H9 (cell line): ENCODE results near the gene PLOD1. TPM values are rescaled to one million over a fixed set of nuclear protein-coding genes. Genes with fewer than 3 reads are reported as not detected.

Source experiments
- DNase-seq: peaks from one replicate; pipeline ENCODE4 v3.0.0-alpha.2; 2017
- H2AFZ ChIP-seq: one replicate; pipeline ENCODE4 v1.6.1; 2013; ENCODE audit warnings: mild to moderate bottlenecking, low read length, control low read depth, moderate library complexity
- H2AK5ac ChIP-seq: 2 replicates; pipeline ENCODE4 v1.6.1; 2013; ENCODE audit warnings: low read length, control low read depth, mixed read lengths; ENCODE audit not compliant: insufficient read length
- H2BK120ac ChIP-seq: one replicate; pipeline ENCODE4 v1.6.1; 2013; ENCODE audit warnings: low read depth, mild to moderate bottlenecking, low read length, control low read depth, inconsistent platforms; ENCODE audit not compliant: poor library complexity, severe bottlenecking
- H2BK12ac ChIP-seq: 2 replicates; pipeline ENCODE4 v1.6.1; 2013; ENCODE audit warnings: low read length, control low read depth, mixed read lengths, low read depth; ENCODE audit not compliant: insufficient read length
- H2BK15ac ChIP-seq: 2 replicates; pipeline ENCODE4 v1.6.1; 2013; ENCODE audit warnings: low read depth, low read length, control low read depth
- H2BK20ac ChIP-seq: one replicate; pipeline ENCODE4 v1.6.1; 2013; ENCODE audit warnings: low read depth, mild to moderate bottlenecking, low read length, control low read depth, inconsistent platforms; ENCODE audit not compliant: poor library complexity, severe bottlenecking
- H2BK5ac ChIP-seq: 2 replicates; pipeline ENCODE4 v1.6.1; 2013; ENCODE audit warnings: low read length, control low read depth, mixed read lengths; ENCODE audit not compliant: insufficient read length
- H3K14ac ChIP-seq: 2 replicates; pipeline ENCODE4 v1.6.1; 2013; ENCODE audit warnings: low read length, control low read depth; ENCODE audit not compliant: insufficient read depth
- H3K18ac ChIP-seq: 2 replicates; pipeline ENCODE4 v1.6.1; 2013; ENCODE audit warnings: low read depth, mild to moderate bottlenecking, mixed read lengths, low read length, control low read depth; ENCODE audit not compliant: insufficient read length
- H3K23ac ChIP-seq: 2 replicates; pipeline ENCODE4 v1.6.1; 2013; ENCODE audit warnings: low read length, control low read depth, mixed read lengths, low read depth; ENCODE audit not compliant: insufficient read length
- H3K23me2 ChIP-seq: 2 replicates; pipeline ENCODE4 v1.6.1; 2013; ENCODE audit warnings: low read depth, mild to moderate bottlenecking, mixed read lengths, low read length, control low read depth; ENCODE audit not compliant: insufficient read length, poor library complexity, severe bottlenecking
- H3K27ac ChIP-seq: 2 replicates; pipeline ENCODE4 v1.5.1; 2013; ENCODE audit warnings: low read length, control low read depth, mixed read lengths, low read depth; ENCODE audit not compliant: insufficient read length
- H3K27me3 ChIP-seq: 2 replicates; pipeline ENCODE4 v1.6.1; 2013; ENCODE audit warnings: low read length, control low read depth, inconsistent platforms; ENCODE audit not compliant: insufficient read depth
- H3K4ac ChIP-seq: 2 replicates; pipeline ENCODE4 v1.6.1; 2013; ENCODE audit warnings: low read depth, mild to moderate bottlenecking, control low read depth, inconsistent platforms, low read length, moderate library complexity
- H3K4me1 ChIP-seq: 2 replicates; pipeline ENCODE4 v1.6.1; 2013; ENCODE audit warnings: low read length, control low read depth, inconsistent platforms; ENCODE audit not compliant: insufficient read depth
- H3K4me2 ChIP-seq: 2 replicates; pipeline ENCODE4 v1.6.1; 2013; ENCODE audit warnings: low read length, control low read depth, mixed read lengths; ENCODE audit not compliant: insufficient read length, insufficient read depth
- H3K56ac ChIP-seq: 2 replicates; pipeline ENCODE4 v1.6.1; 2013; ENCODE audit warnings: low read depth, mild to moderate bottlenecking, mixed read lengths, low read length, control low read depth; ENCODE audit not compliant: insufficient read length
- H3K79me1 ChIP-seq: 2 replicates; pipeline ENCODE4 v1.6.1; 2013; ENCODE audit warnings: low read depth, mild to moderate bottlenecking, moderate library complexity, low read length, control low read depth, inconsistent platforms; ENCODE audit not compliant: insufficient read depth, poor library complexity, severe bottlenecking
- H3K79me2 ChIP-seq: 2 replicates; pipeline ENCODE4 v1.6.1; 2013; ENCODE audit warnings: low read length, control low read depth, inconsistent platforms; ENCODE audit not compliant: insufficient read depth
- H3K9ac ChIP-seq: 2 replicates; pipeline ENCODE4 v1.6.1; 2013; ENCODE audit warnings: low read length, control low read depth, mixed read lengths; ENCODE audit not compliant: insufficient read length; ENCODE audit errors: extremely low read depth
- H3K9me3 ChIP-seq: one replicate; pipeline ENCODE4 v1.6.1; 2013; ENCODE audit warnings: low read depth, low read length, inconsistent platforms; ENCODE audit not compliant: control insufficient read depth
- H3T11ph ChIP-seq: one replicate; pipeline ENCODE4 v1.6.1; 2013; ENCODE audit warnings: mild to moderate bottlenecking, low read length, control low read depth, inconsistent platforms
- H4K20me1 ChIP-seq: one replicate; pipeline ENCODE4 v1.6.1; 2013; ENCODE audit not compliant: control insufficient read depth, insufficient read length, insufficient read depth
- H4K5ac ChIP-seq: 2 replicates; pipeline ENCODE4 v1.6.1; 2013; ENCODE audit warnings: low read depth, mild to moderate bottlenecking, mixed read lengths, low read length, control low read depth; ENCODE audit not compliant: insufficient read length
- H4K8ac ChIP-seq: replicated peaks from 2 replicates; pipeline ENCODE4 v1.6.1; 2013; ENCODE audit warnings: low read length, control low read depth, mixed read lengths, low read depth; ENCODE audit not compliant: insufficient read length
- H4K91ac ChIP-seq: 2 replicates; pipeline ENCODE4 v1.6.1; 2013; ENCODE audit warnings: low read depth, mild to moderate bottlenecking, moderate library complexity, mixed read lengths, low read length, control low read depth; ENCODE audit not compliant: insufficient read length
- H3K27ac Mint-ChIP-seq, 3 experiments: 2 replicates in 2 of 3; 3 replicates in 1 of 3; pipeline ENCODE4 v1.8.0; 2020 to 2021; ENCODE audit warnings: mixed read lengths in 3 of 3, mild to moderate bottlenecking in 1 of 3, moderate library complexity in 1 of 3
- H3K27me3 Mint-ChIP-seq: 2 replicates; pipeline ENCODE4 v1.8.0; 2021; ENCODE audit warnings: low read depth, mild to moderate bottlenecking, moderate library complexity, mixed read lengths
- H3K36me3 Mint-ChIP-seq, 3 experiments: 2 replicates in 2 of 3; 3 replicates in 1 of 3; pipeline ENCODE4 v1.8.0; 2020 to 2021; ENCODE audit warnings: low read depth in 3 of 3, mixed read lengths in 3 of 3; ENCODE audit not compliant: insufficient read depth in 1 of 3
- H3K4me1 Mint-ChIP-seq, 2 experiments: 2 replicates each; pipeline ENCODE4 v1.8.0; 2020; ENCODE audit warnings: mixed read lengths in 2 of 2
- H3K4me3 Mint-ChIP-seq, 2 experiments: 2 replicates in 1 of 2; 3 replicates in 1 of 2; pipeline ENCODE4 v1.8.0; 2020 to 2021; ENCODE audit warnings: mild to moderate bottlenecking in 2 of 2, mixed read lengths in 2 of 2, moderate library complexity in 1 of 2
- H3K9me3 Mint-ChIP-seq, 2 experiments: 2 replicates in 1 of 2; 3 replicates in 1 of 2; pipeline ENCODE4 v1.8.0; 2020; ENCODE audit warnings: mild to moderate bottlenecking in 2 of 2, mixed read lengths in 2 of 2, moderate library complexity in 1 of 2
- CTCF ChIP-seq: fragments of 200-600 bp; sonication (generic); conservative IDR thresholded peaks from 3 replicates; pipeline ENCODE4 v1.8.0; 2021; ENCODE audit warnings: antibody characterized with exemption, mild to moderate bottlenecking
- WGBS: extraction: QIAGEN DNeasy Blood & Tissue Kit; methylation state at CpG from one replicate; pipeline ENCODE4 v1.1.7; 2013; ENCODE audit warnings: missing lambda C conversion rate, low lambda C conversion rate, mixed read lengths; ENCODE audit not compliant: insufficient read length; ENCODE audit errors: extremely low coverage; 5-methylcytosine and 5-hydroxymethylcytosine counted together
- total RNA-seq: library from RNA; stranded (reverse); gene quantifications from 2 replicates; pipeline ENCODE4 v1.2.1, GENCODE V29; 2021

The PLOD1 gene
- total RNA-seq, 1 experiment from 2014 or later: 57.0 TPM

DNA sequence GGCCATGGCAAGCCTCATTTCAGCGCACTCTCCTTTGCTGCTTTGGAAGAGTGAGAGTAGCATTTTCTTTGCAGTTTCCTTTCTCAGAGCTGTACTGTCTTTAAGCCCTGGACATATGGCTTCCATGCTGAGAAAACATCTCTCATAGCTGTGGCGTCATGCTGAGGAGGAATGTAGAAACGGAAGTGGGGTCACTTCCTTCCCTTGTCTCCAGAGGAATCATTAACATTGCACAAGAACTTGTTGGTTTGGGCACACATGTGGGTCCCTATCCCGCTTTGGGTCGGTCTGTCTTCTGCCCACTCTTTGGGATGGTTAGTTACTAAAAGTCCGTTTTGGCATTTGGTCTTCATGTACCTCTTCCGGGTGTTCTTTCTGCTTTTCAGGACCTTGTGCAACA is 51.3 kb downstream of the PLOD1 start:
- Mint-ChIP-seq H3K27ac (peak overlapping the region in 2 of 3 experiments; percentile 41 to 81; a peak in 2 of 7 replicates), H3K4me3 (no peak overlapping the region)

More for the DNA sequence above, 51.3 kb downstream of the PLOD1 start:
- no peak overlapping the region for H2BK120ac ChIP-seq
- TF ChIP-seq CTCF: no peak
- H3K36me3 Mint-ChIP-seq: peaks cover 36 to 75% (median 63%) of the 10 kb centered on the region in 3 experiments
- H3K14ac ChIP-seq: no peak overlapping the region
- H2BK20ac ChIP-seq: no peak overlapping the region
- WGBS: no CpG with 5 or more reads among the region's 7 CpGs
- H2BK5ac ChIP-seq: no peak overlapping the region
- no peak overlapping the region for H4K8ac ChIP-seq
- H3K27me3 Mint-ChIP-seq: no peaks in the 10 kb centered on the region
- no peak overlapping the region for H3T11ph ChIP-seq
- H3K4me1 Mint-ChIP-seq: peaks cover 8 to 11% of the 10 kb centered on the region in 2 experiments
- H2AFZ ChIP-seq: no peak overlapping the region
- H3K18ac ChIP-seq: no peak overlapping the region
- H3K56ac ChIP-seq: no peak overlapping the region
- H2AK5ac ChIP-seq: no peak overlapping the region
- no peaks in the 10 kb centered on the region for H3K9me3 ChIP-seq
- H2BK15ac ChIP-seq: no peak overlapping the region
- H3K27me3 ChIP-seq: no peaks in the 10 kb centered on the region
- no peak overlapping the region for H3K9ac ChIP-seq
- no peak for DNase-seq
- H4K5ac ChIP-seq: no peak overlapping the region
- no peaks in the 10 kb centered on the region for H3K4me1 ChIP-seq
- no peak overlapping the region for H3K4me2 ChIP-seq
- H3K79me1 ChIP-seq: peaks cover 6% of the 10 kb centered on the region
- H3K9me3 Mint-ChIP-seq: no peaks in the 10 kb centered on the region
- peaks cover 7% of the 10 kb centered on the region; the same call in 1 of the 2 replicates for H3K79me2 ChIP-seq
- no peak overlapping the region for H3K23ac ChIP-seq
- H3K4ac ChIP-seq: no peak overlapping the region
- no peak overlapping the region for H3K27ac ChIP-seq
- peaks cover 2% of the 10 kb centered on the region for H3K23me2 ChIP-seq
- H4K91ac ChIP-seq: no peak overlapping the region
- H4K20me1 ChIP-seq: no peaks in the 10 kb centered on the region
- H2BK12ac ChIP-seq: no peak overlapping the region
